GM12874 (cell line): ENCODE measurements around the gene PIK3CG.

Experiments
- CTCF ChIP-seq: IDR thresholded peaks from 2 replicates; pipeline ENCODE4 v1.5.1; 2011; ENCODE audit warnings: low read depth, mild to moderate bottlenecking, control low read depth, low read length, moderate library complexity; ENCODE audit not compliant: insufficient read depth

Gene PIK3CG

GRCh38 chr7:106893591-106893990 lies 28.5 kb downstream of the PIK3CG start:
- TF ChIP-seq CTCF: no peak

DNA sequence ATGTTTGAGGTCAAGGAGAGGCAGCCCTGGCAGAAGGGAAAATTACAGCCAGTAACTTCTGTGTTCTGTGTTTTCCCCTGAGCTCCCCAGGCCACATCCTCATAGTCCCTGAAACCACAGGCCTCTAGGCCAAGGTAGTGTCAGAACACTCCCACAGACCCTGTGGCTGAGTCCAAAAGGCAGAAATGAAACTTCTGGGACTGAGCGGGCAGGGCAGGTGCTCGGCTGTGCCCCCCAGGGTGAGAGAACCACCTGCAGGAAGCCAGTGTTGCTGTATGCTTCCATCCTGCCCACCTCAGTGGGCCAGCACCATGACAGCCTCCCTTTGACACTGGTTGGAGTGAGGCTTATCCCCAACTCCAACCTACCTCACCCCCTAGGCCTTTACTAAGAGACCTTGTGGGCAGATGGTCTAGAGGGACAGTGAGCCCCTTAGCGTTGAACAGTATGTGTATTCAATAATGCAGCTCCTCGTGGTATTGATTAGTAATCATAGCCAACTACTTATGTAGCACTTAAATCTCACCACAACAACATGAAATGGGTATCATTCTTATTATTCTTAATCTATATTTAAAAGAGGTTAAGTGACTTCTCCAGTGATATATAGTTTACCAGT lies 30.3 kb downstream of the PIK3CG start:
- no peak for TF ChIP-seq CTCF

DNA sequence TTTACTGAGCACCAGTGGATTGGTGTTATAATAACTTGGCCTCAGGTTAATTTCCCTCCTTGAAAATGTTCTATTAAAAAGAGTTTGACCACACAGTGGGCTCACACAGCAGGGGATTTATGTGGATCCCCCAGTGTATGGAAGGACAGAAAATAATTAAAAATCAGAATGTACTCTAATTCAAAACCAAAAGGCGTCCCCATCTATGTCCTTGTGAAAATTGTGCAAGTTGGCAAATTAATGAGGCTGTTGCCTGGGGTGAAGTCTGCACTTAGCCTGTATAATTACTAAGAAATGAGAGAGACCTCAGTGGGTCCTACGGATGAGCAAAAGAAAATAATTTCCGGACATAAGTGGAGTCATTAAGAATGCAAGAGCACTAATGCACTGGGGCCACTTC lies 31.1 kb downstream of the PIK3CG start:
- no peak for TF ChIP-seq CTCF

DNA sequence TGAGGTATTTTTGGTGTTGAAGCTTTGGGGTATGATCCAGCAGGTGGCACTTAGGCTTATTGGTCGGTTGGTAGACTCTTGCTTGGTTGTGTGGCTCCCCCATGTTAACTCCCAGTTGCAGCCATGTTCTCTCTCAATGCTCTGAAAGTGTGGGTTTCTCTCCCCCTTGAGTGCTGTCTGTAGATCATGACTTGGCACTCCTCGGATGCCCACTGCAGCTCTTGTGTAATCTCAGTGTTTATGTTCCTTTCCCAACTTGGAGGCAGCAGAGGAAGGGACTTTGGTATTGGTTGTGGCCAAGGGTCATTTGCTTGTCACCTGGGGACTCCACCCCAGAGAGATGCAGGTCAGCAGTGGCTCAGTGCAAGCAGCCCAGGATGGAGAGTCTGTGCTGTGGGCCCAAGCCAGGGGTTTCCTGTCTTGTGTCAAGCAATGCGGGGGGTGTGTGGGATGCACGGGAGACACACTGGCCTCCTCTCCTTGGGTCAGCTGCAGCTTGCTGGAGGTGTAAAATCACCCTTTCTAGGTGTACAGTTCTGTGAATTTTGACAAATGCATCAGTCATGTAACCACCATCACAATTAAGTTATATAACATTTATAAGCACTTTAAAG lies 36.9 kb downstream of the PIK3CG start:
- TF ChIP-seq CTCF: no peak

GRCh38 chr7:106905734-106906133 lies 40.7 kb downstream of the PIK3CG start:
- TF ChIP-seq CTCF: no peak

DNA sequence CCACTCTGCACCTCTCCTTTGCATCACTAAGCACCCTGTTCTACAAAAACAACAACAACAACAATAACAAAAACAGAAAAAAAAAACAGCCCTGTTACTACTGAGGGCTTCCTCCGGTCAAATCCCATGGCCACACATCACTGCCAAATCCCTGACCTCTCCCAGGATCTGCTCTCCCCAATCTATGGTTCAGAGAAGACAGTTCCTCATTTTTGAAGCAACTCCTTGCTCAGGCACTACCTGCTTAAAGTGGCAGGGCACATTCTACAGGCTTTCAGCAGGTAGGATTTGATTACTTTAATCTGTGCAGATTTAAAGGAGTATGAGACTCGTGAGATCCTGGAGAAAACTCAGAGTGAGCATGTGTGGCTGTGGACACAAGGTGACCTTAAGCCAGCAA lies 46.9 kb downstream of the PIK3CG start:
- TF ChIP-seq CTCF: no peak

DNA sequence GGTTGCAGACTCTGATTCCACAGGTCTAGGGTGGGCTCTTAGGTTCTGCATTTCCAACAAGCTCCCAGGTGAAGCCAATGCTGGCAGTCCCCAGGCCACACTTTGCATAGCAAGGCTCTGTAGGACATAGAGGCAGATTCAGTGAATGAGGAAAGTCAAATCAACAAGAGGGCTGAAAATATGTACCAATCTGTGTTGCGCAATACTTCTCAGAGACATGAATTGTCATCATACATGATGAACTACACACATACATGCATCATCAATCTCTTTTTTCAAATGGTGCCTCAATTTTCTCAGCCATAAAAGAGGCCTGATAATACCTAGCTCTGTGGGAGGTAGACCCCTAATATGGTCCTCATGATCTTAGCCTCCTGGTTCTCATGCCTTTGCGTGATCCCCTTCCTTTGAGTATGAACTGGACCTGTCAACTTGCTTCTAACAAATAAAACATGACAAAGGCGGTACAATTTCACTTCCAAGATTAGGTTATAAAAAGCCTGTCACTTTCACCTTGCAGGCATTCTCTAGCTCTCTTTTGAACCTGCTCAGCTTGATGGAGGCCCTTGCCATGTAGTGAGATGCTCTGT lies 49.0 kb downstream of the PIK3CG start:
- TF ChIP-seq CTCF: no peak
